K562 (cell line): ENCODE measurements around the gene FBXL22. TPM values are rescaled to one million over a fixed set of nuclear protein-coding genes. Genes with fewer than 3 reads are reported as not detected.

ENCODE experiments used
- ATAC-seq: fragments of 200-7000 bp; cut with Tn5 transposase; 3 replicates; pipeline ENCODE4 v1.9.1; 2020; ENCODE audit warnings: moderate library complexity
- BruUV-seq: library from RNA; stranded (reverse); fragments of 400-500 nt; replicated peaks from 2 replicates; lab custom pipeline; 2021; lab: Mats Ljungman, UMichigan
- CTCF ChIA-PET: fragments of 300-600 bp; formaldehyde crosslinking; extraction: SDS; loops from one replicate; lab custom pipeline; 2021; ENCODE audit warnings: low intra/inter-chr PET ratio; lab: Yijun Ruan, JAX
- POLR2A ChIA-PET: fragments of 300-600, 350-650 bp; sonication (Branson Sonifier 250); formaldehyde crosslinking; extraction: SDS; loops from one replicate; lab custom pipeline; 2021; ENCODE audit warnings: antibody characterized with exemption, inconsistent platforms; lab: Yijun Ruan, JAX
- DNase-seq, 4 experiments: peaks; one replicate each; pipeline versions ENCODE4 v3.0.0 to v3.0.0-alpha.2; 2011 to 2018; ENCODE audit warnings: low spot score in 3 of 4, mixed read lengths in 3 of 4; ENCODE audit errors: extremely low read depth in 1 of 4
- FAIRE-seq: peaks from 2 replicates; lab custom pipeline; 2011; peaks lifted over from hg19 to GRCh38; lab: Jason Lieb, UNC
- H2AFZ ChIP-seq: 2 replicates; pipeline ENCODE4 v1.6.0; 2011; ENCODE audit warnings: low read depth, low read length, control low read depth, inconsistent platforms
- H3K27ac ChIP-seq: fragments of 200-600 bp; 3 replicates; pipeline ENCODE4 v1.8.0; 2011; ENCODE audit warnings: low read depth, mild to moderate bottlenecking, control low read depth, inconsistent platforms, low read length, moderate library complexity, mixed read lengths; ENCODE audit errors: extremely low read depth
- H3K27me3 ChIP-seq, 2 experiments: fragments of 300-600 bp in 1 of 2; 2 replicates in 1 of 2; 3 replicates in 1 of 2; pipeline versions ENCODE4 v1.6.0 to v1.8.0; 2011; ENCODE audit warnings: inconsistent platforms in 2 of 2, low read length in 2 of 2, mild to moderate bottlenecking in 1 of 2, mixed read lengths in 1 of 2, moderate library complexity in 1 of 2; ENCODE audit not compliant: control insufficient read depth in 2 of 2, insufficient read depth in 2 of 2
- H3K36me3 ChIP-seq: fragments of 300-600 bp; 3 replicates; pipeline ENCODE4 v1.8.0; 2011; ENCODE audit warnings: mild to moderate bottlenecking, low read length, inconsistent platforms; ENCODE audit not compliant: control insufficient read depth, insufficient read depth
- H3K4me1 ChIP-seq, 2 experiments: fragments of 200-600 bp in 1 of 2; replicated peaks in 1 of 2; 2 replicates in 1 of 2; 3 replicates in 1 of 2; pipeline versions ENCODE4 v1.5.1 to v1.8.0; 2011; ENCODE audit warnings: inconsistent platforms in 2 of 2, low read length in 2 of 2, mild to moderate bottlenecking in 1 of 2, mixed read lengths in 1 of 2, moderate library complexity in 1 of 2; ENCODE audit not compliant: control insufficient read depth in 2 of 2, insufficient read depth in 2 of 2
- H3K4me2 ChIP-seq: 2 replicates; pipeline ENCODE4 v1.6.1; 2011; ENCODE audit warnings: low read length, control low read depth, inconsistent platforms, mixed read lengths; ENCODE audit not compliant: insufficient read depth
- H3K4me3 ChIP-seq: fragments of 200-600 bp; sonication (generic), shearing (Covaris generic); 2 replicates; pipeline ENCODE4 v1.5.1; 2016; ENCODE audit warnings: control low read depth, inconsistent platforms
- H3K79me2 ChIP-seq: fragments of 200-600 bp; 3 replicates; pipeline ENCODE4 v1.8.0; 2011; ENCODE audit warnings: low read length, inconsistent platforms; ENCODE audit not compliant: control insufficient read depth, insufficient read depth
- H3K9ac ChIP-seq, 2 experiments: 2 replicates each; pipeline versions ENCODE4 v1.6.0 to v1.6.1; 2011; ENCODE audit warnings: low read depth in 2 of 2, low read length in 2 of 2, control low read depth in 1 of 2, inconsistent platforms in 1 of 2, mild to moderate bottlenecking in 1 of 2, mixed read lengths in 1 of 2; ENCODE audit not compliant: insufficient read depth in 1 of 2
- H3K9me1 ChIP-seq: one replicate; pipeline ENCODE4 v1.6.0; 2011; ENCODE audit warnings: inconsistent platforms, mild to moderate bottlenecking, low read length, moderate library complexity; ENCODE audit not compliant: control insufficient read depth, insufficient read depth
- H3K9me3 ChIP-seq: replicated peaks from 2 replicates; pipeline ENCODE4 v1.5.1; 2011; ENCODE audit warnings: low read depth, low read length, inconsistent platforms; ENCODE audit not compliant: control insufficient read depth, insufficient read depth
- H4K20me1 ChIP-seq: replicated peaks from 2 replicates; pipeline ENCODE4 v1.6.1; 2011; ENCODE audit warnings: low read length, inconsistent platforms, mixed read lengths; ENCODE audit not compliant: control insufficient read depth, insufficient read depth
- CEBPG ChIP-seq, 3 experiments: fragments of 200-800 bp in 1 of 3; sonication (Bioruptor generic) in 1 of 3; sonication (generic) in 1 of 3; formaldehyde crosslinking in 1 of 3; IDR thresholded peaks in 2 of 3; conservative IDR thresholded peaks in 1 of 3; 2 replicates each; pipeline versions ENCODE4 v1.6.1 to v1.8.0; 2016 to 2022; ENCODE audit warnings: missing compliant biosample characterization in 2 of 3, missing genetic modification characterization in 2 of 3, mild to moderate bottlenecking in 1 of 3, missing genetic modification reagents in 1 of 3
- FOSL1 ChIP-seq: fragments of 200-800 bp; sonication (Bioruptor generic); conservative IDR thresholded peaks from 2 replicates; pipeline ENCODE4 v1.6.1; 2016; ENCODE audit warnings: missing genetic modification characterization, missing compliant biosample characterization
- FOXA3 ChIP-seq, 2 experiments: fragments of 450-650 bp in 1 of 2; sonication (generic) in 1 of 2; formaldehyde crosslinking; IDR thresholded peaks in 1 of 2; conservative IDR thresholded peaks in 1 of 2; 2 replicates each; pipeline versions ENCODE4 v1.4.0 to v1.8.0; 2020 to 2022; ENCODE audit warnings: mild to moderate bottlenecking in 2 of 2, missing genetic modification reagents in 1 of 2
- FOXP1 ChIP-seq: sonication (generic); formaldehyde crosslinking; IDR thresholded peaks from 2 replicates; pipeline ENCODE4 v1.8.0; 2022; ENCODE audit warnings: mild to moderate bottlenecking, missing genetic modification reagents
- GTF2A2 ChIP-seq: IDR thresholded peaks from 2 replicates; pipeline ENCODE4 v1.6.1; 2016; ENCODE audit warnings: mild to moderate bottlenecking, missing genetic modification characterization, missing compliant biosample characterization
- ILF3 ChIP-seq: fragments of 450-650 bp; IDR thresholded peaks from 2 replicates; pipeline ENCODE4 v1.6.1; 2018; ENCODE audit warnings: antibody characterized with exemption, mild to moderate bottlenecking, moderate library complexity, borderline replicate concordance
- MTA1 ChIP-seq: fragments of 450-650 bp; IDR thresholded peaks from 2 replicates; pipeline ENCODE4 v1.6.1; 2017; ENCODE audit warnings: borderline replicate concordance
- NRF1 ChIP-seq, 2 experiments: fragments of 450-650 bp; IDR thresholded peaks in 1 of 2; conservative IDR thresholded peaks in 1 of 2; 2 replicates each; pipeline ENCODE4 v1.6.1; 2014; ENCODE audit warnings: mild to moderate bottlenecking in 2 of 2
- PYGO2 ChIP-seq: fragments of 450-650 bp; IDR thresholded peaks from 2 replicates; pipeline ENCODE4 v1.6.1; 2016; ENCODE audit warnings: mild to moderate bottlenecking, missing genetic modification characterization, moderate library complexity, missing compliant biosample characterization
- RBM17 ChIP-seq: fragments of 200-400 bp; formaldehyde crosslinking; IDR thresholded peaks from 2 replicates; pipeline ENCODE4 v1.6.1; 2017; ENCODE audit warnings: low read depth, mild to moderate bottlenecking, low read length, borderline replicate concordance
- THAP7 ChIP-seq: fragments of 250-450 bp; sonication (Bioruptor Pico); IDR thresholded peaks from 2 replicates; pipeline ENCODE4 v1.5.0; 2021
- ZNF41 ChIP-seq: fragments of 250-450 bp; sonication (Bioruptor Pico); conservative IDR thresholded peaks from 2 replicates; pipeline ENCODE4 v1.4.0; 2020; ENCODE audit warnings: mild to moderate bottlenecking
- WGBS: fragments of 100-300 bp; shearing (Covaris generic); methylation state at CpG from one replicate; pipeline ENCODE4 v1.1.6; 2016; ENCODE audit warnings: low coverage, mixed read lengths; ENCODE audit not compliant: insufficient coverage; ENCODE audit errors: missing lambda C conversion rate; 5-methylcytosine and 5-hydroxymethylcytosine counted together
- in situ Hi-C: fragments of 300-500 bp; cut with MboI; formaldehyde crosslinking; loops from 4 replicates; pipeline ENCODE4 v1.15.0; 2018; ENCODE audit warnings: inconsistent platforms, mixed read lengths
- intact Hi-C: fragments of 100-400 bp; cut with micrococcal nuclease; formaldehyde crosslinking; loops from 2 replicates; pipeline ENCODE4 v1.14.2; 2022
- polyA plus RNA-seq, 8 experiments: library from polyadenylated mRNA; depleted of rRNA in 4 of 8; stranded (reverse) in 5 of 8; unstranded in 3 of 8; fragments of >200 nt; fragmentation: Nextera tagmentation in 2 of 8; fragmentation: Illumina TruSeq in 1 of 8; extraction: Ambion mirVana in 2 of 8; extraction: Trizol in 1 of 8; gene quantifications; 2 replicates each; pipeline versions ENCODE4 v1.2.1 to v1.2.3, GENCODE V29; 2011 to 2014; ENCODE audit warnings: inconsistent platforms in 1 of 8, missing spikeins in 1 of 8
- total RNA-seq, 7 experiments: library from RNA; depleted of rRNA in 6 of 7; stranded (reverse); fragments of >200 nt in 6 of 7; fragmentation: Illumina TruSeq in 2 of 7; extraction: Trizol in 2 of 7; gene quantifications; 2 replicates each; pipeline versions ENCODE4 v1.2.1 to v1.2.3, GENCODE V29; 2011 to 2021; ENCODE audit warnings: low replicate concordance in 1 of 7
- TF ChIP-seq, protein P1 (sequence below): fragments of 450-650 bp; IDR thresholded peaks from 2 replicates; pipeline ENCODE4 v1.6.1; 2016
- TF ChIP-seq, protein P2 (sequence below), 3 experiments: fragments of 200-800 bp in 1 of 3; sonication (Bioruptor generic) in 1 of 3; sonication (generic) in 1 of 3; formaldehyde crosslinking in 1 of 3; IDR thresholded peaks; 2 replicates each; pipeline versions ENCODE4 v1.6.1 to v1.8.0; 2016 to 2022; ENCODE audit warnings: mild to moderate bottlenecking in 2 of 3, missing compliant biosample characterization in 2 of 3, missing genetic modification characterization in 2 of 3, missing genetic modification reagents in 1 of 3

The FBXL22 gene
- total and polyA plus RNA-seq, 9 of the 15 experiments (the other 6 are each of a cell fraction or from before 2014, with no cell fraction given): not detected

- POLR2A ChIA-PET: interaction anchor here (0.6 to 0.7 kb wide), 2 partner anchors 18 to 120 kb away, joined by 3 read pairs; no protein-coding TSS in a partner anchor
- WGBS: 77% methylated on average over 1 of the region's 1 CpG
These were observed 45.8 kb upstream of the FBXL22 start for GRCh38 chr15:63551400-63551799.

DNA sequence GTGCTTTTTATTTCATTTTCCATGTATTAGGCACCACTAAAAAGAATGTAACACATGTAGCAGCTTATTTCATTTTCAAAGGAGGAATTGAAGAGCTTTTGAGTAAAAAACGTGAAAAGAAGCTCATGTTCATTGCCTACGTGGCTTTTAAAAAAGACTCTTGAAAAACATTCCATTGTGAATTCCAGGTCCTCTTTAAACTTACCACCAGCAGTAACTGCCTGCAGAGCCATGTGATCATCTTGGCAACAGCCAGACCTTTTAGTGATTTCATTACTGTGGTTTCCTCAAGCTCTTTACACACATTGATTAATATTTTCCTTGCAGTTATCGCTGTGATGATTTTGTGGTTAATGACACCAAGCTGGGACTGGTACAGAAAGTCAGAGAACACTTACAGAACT is 43.8 kb upstream of the FBXL22 start:
- Histone ChIP-seq H2AFZ (no peak overlapping the region), H3K27me3 (no peaks in the 10 kb centered on the region), H4K20me1 (no peaks in the 10 kb centered on the region), H3K4me3 (no peak overlapping the region), H3K9me1 (no peaks in the 10 kb centered on the region), H3K79me2 (peaks cover 8% of the 10 kb centered on the region; the same call in 1 of the 3 replicates), H3K9ac (no peak overlapping the region), H3K27ac (no peak overlapping the region), H3K36me3 (peaks cover 36% of the 10 kb centered on the region; the same call in 2 of the 3 replicates), H3K4me2 (no peak overlapping the region), H3K4me1 (no peaks in the 10 kb centered on the region), H3K9me3 (no peaks in the 10 kb centered on the region)
- intact Hi-C loops (no loop called here), in situ Hi-C loops (no loop called here)
- no peak for FAIRE-seq
- no TSS peak for BruUV-seq
- no peak for ATAC-seq
- POLR2A ChIA-PET: interaction anchor here (0.6 to 1.7 kb wide), 6 partner anchors 9 to 284 kb away, joined by 3 to 6 read pairs (median 3); no protein-coding TSS in a partner anchor
- 78% methylated on average over 3 of the region's 3 CpGs for WGBS
- CTCF ChIA-PET: interaction anchor here (0.6 kb wide), 1 partner anchor 183 kb away, joined by 3 read pairs; no protein-coding TSS in a partner anchor
- no peak for DNase-seq
- TF ChIP-seq, protein P1, sequence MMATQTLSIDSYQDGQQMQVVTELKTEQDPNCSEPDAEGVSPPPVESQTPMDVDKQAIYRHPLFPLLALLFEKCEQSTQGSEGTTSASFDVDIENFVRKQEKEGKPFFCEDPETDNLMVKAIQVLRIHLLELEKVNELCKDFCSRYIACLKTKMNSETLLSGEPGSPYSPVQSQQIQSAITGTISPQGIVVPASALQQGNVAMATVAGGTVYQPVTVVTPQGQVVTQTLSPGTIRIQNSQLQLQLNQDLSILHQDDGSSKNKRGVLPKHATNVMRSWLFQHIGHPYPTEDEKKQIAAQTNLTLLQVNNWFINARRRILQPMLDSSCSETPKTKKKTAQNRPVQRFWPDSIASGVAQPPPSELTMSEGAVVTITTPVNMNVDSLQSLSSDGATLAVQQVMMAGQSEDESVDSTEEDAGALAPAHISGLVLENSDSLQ: no peak
- no peak for TF ChIP-seq RBM17
- TF ChIP-seq ZNF41: no peak
- TF ChIP-seq MTA1: no peak
- TF ChIP-seq FOSL1 (tag): no peak
- no peak for TF ChIP-seq PYGO2
- no peak for TF ChIP-seq ILF3
- TF ChIP-seq, protein P2, sequence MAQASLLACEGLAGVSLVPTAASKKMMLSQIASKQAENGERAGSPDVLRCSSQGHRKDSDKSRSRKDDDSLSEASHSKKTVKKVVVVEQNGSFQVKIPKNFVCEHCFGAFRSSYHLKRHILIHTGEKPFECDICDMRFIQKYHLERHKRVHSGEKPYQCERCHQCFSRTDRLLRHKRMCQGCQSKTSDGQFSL (CRISPR knock-in tag; IDR thresholded peaks at IDR 0.05): no peak
- TF ChIP-seq, protein P2 (tag; IDR thresholded peaks at IDR 0.05): no peak
- TF ChIP-seq FOXP1 (CRISPR knock-in tag): no peak
- no peak for TF ChIP-seq THAP7 (CRISPR knock-in tag)
- no peak for TF ChIP-seq GTF2A2 (tag)
- no peak for TF ChIP-seq NRF1 (conservative IDR thresholded peaks at IDR 0.05 in 1 of 2, IDR thresholded peaks at IDR 0.05 in 1 of 2)

More at GRCh38 chr15:63551400-63551799, 45.8 kb upstream of the FBXL22 start:
- DNase-seq (no peak), FAIRE-seq (no peak), ATAC-seq (no peak)
- intact Hi-C loops: no loop called here
- CTCF ChIA-PET: no interaction called here
- Histone ChIP-seq H3K36me3 (peaks cover 22% of the 10 kb centered on the region; the same call in 1 of the 3 replicates), H3K79me2 (peaks cover 10% of the 10 kb centered on the region; the same call in 1 of the 3 replicates), H3K27me3 (no peaks in the 10 kb centered on the region), H3K27ac (no peak overlapping the region), H3K9me1 (no peaks in the 10 kb centered on the region), H3K4me1 (no peaks in the 10 kb centered on the region), H3K9ac (no peak overlapping the region), H3K4me2 (no peak overlapping the region), H4K20me1 (no peaks in the 10 kb centered on the region), H3K9me3 (no peaks in the 10 kb centered on the region), H3K4me3 (no peak overlapping the region), H2AFZ (no peak overlapping the region)
- in situ Hi-C loops: no loop called here
- peak in 1 of 2 experiments; percentile 57; a peak in 1 of 4 replicates for TF ChIP-seq FOXA3 (CRISPR knock-in tag; conservative IDR thresholded peaks at IDR 0.05 in 1 of 2, IDR thresholded peaks at IDR 0.05 in 1 of 2)
- no peak for TF ChIP-seq CEBPG (CRISPR knock-in tag; IDR thresholded peaks at IDR 0.05)
- no peak for TF ChIP-seq CEBPG (tag; conservative IDR thresholded peaks at IDR 0.05 in 1 of 2, IDR thresholded peaks at IDR 0.05 in 1 of 2)
- no TSS peak for BruUV-seq
